NCI-H345 treated with DMSO at 0.1 percent for 48 hours (cell line): ENCODE measurements around the gene LGALS9C.
"Not testable (repeated sequence)": the region's sequence is repeated elsewhere in the genome, so short reads cannot be mapped to it uniquely, and the experiment has no call there.

ENCODE experiments used
- DNase-seq: peaks from one replicate; lab custom pipeline; 2025; ENCODE audit not compliant: unreplicated experiment; lab: John Stamatoyannopoulos, UW

LGALS9C gene

DNA sequence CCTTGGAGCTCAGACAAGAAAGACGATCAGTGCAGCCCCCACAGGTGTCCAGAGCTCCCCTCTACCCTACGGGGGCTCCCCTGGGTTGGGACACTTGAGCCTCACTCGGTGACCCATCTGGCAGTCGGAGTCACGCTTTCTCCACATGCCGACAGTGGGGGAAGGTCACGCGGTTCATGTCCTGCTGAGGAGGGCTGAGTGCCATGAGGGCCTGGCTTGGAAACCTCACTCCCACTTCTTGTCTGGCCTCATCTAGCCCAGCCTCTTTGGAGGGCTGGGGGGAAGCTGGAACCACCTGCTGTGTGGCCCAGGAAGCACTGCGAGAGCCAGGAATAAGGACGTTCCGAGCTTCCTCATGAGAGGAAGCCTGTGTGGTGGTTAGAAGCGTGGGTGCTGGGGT, 1.8 kb downstream of the LGALS9C start:
- DNase-seq = not testable (repeated sequence)

GRCh38 chr17:18478977-18479595, 2.5 kb downstream of the LGALS9C start:
- not testable (repeated sequence) for DNase-seq

DNA sequence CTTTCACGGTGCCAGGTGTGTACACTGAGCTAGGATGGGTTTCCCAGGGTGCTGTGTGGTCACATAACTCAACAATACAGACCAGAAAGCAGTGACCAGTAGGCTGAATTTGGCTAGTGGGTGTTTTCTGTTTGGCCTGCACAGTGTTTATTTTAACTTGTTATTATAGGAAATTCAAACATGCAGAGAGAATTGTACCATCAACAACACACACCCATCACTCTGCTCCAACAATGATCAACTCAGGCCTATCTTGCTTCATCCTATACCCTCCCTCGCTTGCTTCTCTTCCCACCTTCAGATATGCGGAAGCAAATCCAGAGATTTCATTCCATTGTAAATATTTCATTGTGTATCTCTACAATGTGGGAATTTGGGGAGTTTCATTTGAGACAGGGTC, 5.2 kb downstream of the LGALS9C start:
- not testable (repeated sequence) for DNase-seq

- not testable (repeated sequence) for DNase-seq
Measured at GRCh38 chr17:18485936-18486464, 9.4 kb downstream of the LGALS9C start.

GRCh38 chr17:18487633-18488032, 11.0 kb downstream of the LGALS9C start:
- not testable (repeated sequence) for DNase-seq

DNA sequence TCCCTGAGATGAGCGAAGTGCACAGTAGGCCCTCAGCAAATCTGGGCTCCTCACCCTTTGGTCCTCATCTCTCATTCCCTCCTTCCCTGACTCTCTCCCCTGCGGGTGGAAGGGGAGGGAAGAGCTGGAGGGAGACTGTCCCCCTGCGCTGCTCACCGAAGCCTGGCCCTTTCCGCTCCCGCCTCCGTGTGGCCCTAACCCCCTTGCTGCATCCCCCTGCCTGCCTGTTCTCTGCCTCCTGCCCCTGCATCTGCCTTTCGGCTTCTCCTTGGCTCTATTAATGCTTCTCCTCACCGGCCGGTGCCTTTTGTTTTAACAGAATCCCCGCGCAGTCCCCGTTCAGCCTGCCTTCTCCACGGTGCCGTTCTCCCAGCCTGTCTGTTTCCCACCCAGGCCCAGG, 12.0 kb downstream of the LGALS9C start:
- not testable (repeated sequence) for DNase-seq

- not testable (repeated sequence) for DNase-seq
Measured at GRCh38 chr17:18490016-18490415, 13.4 kb downstream of the LGALS9C start.

DNA sequence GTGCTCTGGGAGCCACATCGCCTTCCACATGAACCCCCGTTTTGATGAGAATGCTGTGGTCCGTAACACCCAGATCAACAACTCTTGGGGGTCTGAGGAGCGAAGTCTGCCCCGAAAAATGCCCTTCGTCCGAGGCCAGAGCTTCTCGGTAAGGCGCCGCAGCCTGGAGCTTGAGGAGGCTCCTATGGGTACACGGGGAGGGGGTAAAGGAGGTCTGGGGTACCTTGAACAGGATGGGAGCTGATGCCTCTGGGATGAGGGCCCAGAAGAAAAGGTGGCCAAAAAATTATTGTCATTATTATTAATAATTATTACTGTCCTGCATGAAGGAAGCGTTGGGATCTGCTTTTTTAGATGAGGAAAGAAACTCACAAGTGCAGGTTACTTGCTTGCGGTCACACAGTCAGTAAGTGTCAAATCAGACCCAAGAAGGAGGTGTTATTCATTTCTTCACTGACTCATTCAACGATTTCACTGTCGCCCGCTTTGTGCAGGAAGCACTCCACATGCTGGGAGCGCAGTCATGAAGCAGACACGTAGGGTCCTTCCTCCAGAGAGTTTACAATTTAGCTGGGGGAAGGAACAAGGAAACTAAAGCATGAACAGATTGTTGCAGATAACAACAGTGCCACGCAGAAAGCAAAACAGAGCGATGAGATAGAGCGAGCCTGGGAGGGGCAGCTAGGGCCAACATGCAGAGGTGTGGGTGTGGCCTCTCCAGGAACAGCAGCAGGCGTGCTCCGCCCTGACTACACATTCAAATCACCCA, 16.3 kb downstream of the LGALS9C start:
- DNase-seq = not testable (repeated sequence)

DNA sequence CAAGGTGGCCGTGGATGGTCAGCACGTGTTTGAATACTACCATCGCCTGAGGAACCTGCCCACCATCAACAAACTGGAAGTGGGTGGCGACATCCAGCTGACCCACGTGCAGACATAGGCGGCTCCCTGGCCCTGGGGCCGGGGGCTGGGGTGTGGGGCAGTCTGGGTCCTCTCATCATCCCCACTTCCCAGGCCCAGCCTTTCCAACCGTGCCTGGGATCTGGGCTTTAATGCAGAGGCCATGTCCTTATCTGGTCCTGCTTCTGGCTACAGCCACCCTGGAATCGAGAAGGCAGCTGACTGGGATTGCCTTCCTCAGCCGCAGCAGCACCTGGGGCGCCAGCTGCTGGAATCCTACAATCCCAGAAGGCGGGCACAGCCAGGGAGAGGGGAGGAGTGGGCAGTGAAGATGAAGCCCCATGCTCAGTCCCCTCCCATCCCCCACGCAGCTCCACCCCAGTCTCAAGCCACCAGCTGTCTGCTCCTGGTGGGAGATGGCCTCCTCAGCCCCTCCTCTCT, 17.7 kb downstream of the LGALS9C start:
- DNase-seq = not testable (repeated sequence)

DNA sequence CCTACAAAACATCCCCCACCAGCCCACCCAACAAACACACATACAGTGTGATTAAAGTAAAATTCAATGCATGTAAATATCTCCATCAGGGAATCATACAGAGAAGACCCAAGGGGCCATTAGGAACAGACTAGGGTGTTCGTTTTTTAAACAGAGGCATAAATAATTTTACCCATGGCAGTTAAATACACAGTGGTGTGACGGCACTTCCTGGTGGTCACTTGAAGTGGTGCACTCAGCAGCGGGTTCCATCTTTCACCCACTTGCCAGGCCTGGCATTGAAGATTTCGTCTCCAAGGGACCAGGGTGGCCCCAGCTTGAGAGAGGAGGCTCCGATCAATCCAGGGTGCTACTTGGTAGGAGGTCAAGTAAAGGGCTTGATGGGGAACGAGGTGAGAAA, 20.5 kb downstream of the LGALS9C start:
- DNase-seq = not testable (repeated sequence)

DNA sequence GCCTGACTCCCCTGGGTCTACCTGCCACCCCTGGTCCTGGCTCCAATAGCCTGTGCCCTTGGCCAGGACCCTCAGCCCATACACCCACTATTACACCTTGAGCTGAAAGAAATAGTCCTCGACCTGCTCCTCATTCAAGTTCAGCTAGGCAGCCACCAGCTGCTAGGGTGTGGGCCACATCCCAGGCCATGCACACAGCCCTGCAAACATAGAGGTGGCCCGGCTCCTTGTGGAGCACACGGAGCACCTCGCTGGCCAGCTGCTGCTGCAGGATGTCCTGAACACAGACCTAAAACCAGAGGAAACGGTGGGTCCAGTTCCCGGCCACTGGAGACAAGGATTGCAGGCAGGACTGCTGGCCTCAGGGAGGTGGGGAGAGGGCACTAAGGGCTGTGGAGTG, 22.5 kb downstream of the LGALS9C start:
- DNase-seq = not testable (repeated sequence)

DNA sequence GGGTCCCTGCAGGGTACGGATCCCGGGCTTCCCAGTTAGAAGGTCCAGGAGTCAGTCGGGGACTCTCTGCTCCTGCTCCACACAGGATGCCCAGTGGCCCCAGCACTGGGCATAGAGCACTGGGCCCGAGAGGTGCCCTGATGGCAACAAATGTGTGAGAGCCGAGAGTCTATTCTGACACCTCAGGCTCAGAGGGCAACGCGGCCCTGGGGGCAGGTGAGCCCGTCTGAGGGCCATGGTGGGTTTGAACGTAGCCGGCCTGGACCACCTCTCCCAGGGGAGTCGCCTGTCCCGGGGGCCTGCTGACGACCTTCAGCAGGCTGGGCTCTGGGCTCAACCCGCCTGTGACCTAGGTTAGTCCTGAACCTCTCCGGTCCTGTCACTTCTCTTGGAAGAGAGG, 23.2 kb downstream of the LGALS9C start:
- not testable (repeated sequence) for DNase-seq

- not testable (repeated sequence) for DNase-seq
Measured at GRCh38 chr17:18500281-18500680, 23.7 kb downstream of the LGALS9C start.

- not testable (repeated sequence) for DNase-seq
Measured at GRCh38 chr17:18500816-18501215, 24.2 kb downstream of the LGALS9C start.

- not testable (repeated sequence) for DNase-seq
Measured at GRCh38 chr17:18503221-18503620, 26.6 kb downstream of the LGALS9C start.

GRCh38 chr17:18507729-18508128, 31.1 kb downstream of the LGALS9C start:
- DNase-seq = not testable (repeated sequence)

GRCh38 chr17:18508667-18509066, 32.1 kb downstream of the LGALS9C start:
- not testable (repeated sequence) for DNase-seq

- DNase-seq = not testable (repeated sequence)
Measured at GRCh38 chr17:18521100-18521499, 44.5 kb downstream of the LGALS9C start.

GRCh38 chr17:18525015-18525414, 48.4 kb downstream of the LGALS9C start:
- DNase-seq = not testable (repeated sequence)

GRCh38 chr17:18526168-18526800, 49.7 kb downstream of the LGALS9C start:
- DNase-seq = not testable (repeated sequence)

DNA sequence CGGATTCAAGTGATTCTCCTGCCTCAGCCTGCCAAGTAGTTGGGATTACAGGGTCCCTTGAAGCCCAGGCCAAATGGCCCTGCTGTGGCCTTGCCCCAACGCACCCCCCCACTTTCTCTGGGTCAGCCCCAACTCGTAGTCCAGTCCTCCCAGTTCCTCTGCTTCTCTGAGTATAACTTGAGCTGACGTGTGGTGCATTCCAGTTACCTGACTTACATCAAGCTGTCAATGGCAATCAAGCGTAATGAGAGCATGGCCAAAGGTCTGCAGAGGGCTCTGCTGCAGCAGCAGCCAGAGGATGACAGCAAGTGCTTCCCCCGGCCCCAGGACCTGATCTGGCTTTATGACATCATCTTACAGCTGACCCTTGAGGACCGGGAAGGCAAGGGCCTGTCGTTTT, 50.8 kb downstream of the LGALS9C start:
- DNase-seq = not testable (repeated sequence)
